ENCODE measurements around the gene HECTD4.

DNA sequence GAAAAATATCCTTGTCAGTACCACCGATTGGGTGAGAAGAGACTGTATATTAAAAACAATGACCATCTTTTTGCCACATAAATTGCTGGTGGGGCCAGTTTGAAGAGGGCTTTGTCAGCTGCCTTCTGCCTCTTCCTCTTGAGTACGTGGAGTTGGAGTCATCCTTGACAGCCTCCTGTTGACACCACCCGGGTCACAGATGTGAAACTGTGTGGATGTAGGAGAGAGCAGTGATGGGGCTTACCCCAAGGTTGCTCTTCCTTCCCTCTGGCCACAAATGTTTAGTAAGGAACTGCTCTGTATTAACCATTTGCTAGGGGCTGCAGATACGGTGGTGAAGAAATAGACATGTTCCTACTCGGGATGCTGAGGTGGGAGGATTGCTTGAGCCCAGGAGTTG, 48.7 kb upstream of the HECTD4 start:
- TF ChIP-seq, protein P1, sequence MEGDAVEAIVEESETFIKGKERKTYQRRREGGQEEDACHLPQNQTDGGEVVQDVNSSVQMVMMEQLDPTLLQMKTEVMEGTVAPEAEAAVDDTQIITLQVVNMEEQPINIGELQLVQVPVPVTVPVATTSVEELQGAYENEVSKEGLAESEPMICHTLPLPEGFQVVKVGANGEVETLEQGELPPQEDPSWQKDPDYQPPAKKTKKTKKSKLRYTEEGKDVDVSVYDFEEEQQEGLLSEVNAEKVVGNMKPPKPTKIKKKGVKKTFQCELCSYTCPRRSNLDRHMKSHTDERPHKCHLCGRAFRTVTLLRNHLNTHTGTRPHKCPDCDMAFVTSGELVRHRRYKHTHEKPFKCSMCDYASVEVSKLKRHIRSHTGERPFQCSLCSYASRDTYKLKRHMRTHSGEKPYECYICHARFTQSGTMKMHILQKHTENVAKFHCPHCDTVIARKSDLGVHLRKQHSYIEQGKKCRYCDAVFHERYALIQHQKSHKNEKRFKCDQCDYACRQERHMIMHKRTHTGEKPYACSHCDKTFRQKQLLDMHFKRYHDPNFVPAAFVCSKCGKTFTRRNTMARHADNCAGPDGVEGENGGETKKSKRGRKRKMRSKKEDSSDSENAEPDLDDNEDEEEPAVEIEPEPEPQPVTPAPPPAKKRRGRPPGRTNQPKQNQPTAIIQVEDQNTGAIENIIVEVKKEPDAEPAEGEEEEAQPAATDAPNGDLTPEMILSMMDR (IDR thresholded peaks at IDR 0.05 in 8 of 11, conservative IDR thresholded peaks at IDR 0.05 in 3 of 11) = no peak
- no peak for TF ChIP-seq POLR2A (IDR thresholded peaks at IDR 0.05)
- no peak for TF ChIP-seq POLR2AphosphoS5 (IDR thresholded peaks at IDR 0.05)
